ENCODE data around the gene ZFC3H1. TPM values are rescaled to one million over a fixed set of nuclear protein-coding genes. Genes with fewer than 3 reads are reported as not detected.
A peak's percentile ranks its signal among the peaks of the same experiment; 100 is the strongest.

ZFC3H1 gene
- total and polyA plus RNA-seq, 7 experiments from 2014 or later, result 26.3 to 147 (median 122) TPM

DNA sequence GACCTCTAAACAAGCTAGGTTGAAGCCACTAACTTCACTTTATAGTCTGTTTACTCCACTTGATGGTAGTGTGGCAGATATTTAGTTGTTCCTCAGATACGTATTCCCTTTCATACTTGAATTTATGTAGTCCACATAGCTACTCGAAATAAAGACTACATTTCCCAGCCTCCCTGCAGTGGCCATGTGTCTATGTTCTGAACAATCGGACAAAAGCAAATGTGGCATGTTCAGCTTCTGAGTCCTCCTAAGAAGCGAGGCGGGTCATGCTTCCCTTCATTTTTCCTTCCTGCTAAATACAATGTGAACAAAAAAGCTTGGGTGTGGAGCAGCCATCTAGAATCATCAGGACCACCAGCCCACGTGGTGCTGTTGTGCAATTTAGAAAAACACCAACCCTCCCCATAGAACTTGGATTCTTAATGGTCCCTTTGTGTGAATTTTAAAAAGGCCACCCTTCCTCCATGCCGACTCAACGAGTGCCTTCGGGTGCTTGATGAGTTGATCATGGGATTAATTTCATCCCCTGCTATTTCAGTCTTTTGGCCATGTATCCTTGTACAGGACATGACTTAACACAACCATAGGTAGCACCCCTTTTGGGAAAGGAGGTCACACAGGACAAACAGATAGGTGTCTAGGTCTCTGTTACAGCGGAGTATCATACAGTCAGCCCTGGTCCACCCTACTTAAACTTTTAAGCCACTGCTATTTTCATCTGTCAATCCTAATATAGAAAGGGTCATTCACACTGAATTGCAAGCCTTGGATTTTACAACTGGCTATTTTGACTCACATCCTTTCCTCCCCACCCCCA lies 60.7 kb downstream of the ZFC3H1 start:
- CTCF ChIA-PET, result interaction anchor here (0.6 kb wide), 1 partner anchor 828 kb away, joined by 4 read pairs; no protein-coding TSS in a partner anchor

DNA sequence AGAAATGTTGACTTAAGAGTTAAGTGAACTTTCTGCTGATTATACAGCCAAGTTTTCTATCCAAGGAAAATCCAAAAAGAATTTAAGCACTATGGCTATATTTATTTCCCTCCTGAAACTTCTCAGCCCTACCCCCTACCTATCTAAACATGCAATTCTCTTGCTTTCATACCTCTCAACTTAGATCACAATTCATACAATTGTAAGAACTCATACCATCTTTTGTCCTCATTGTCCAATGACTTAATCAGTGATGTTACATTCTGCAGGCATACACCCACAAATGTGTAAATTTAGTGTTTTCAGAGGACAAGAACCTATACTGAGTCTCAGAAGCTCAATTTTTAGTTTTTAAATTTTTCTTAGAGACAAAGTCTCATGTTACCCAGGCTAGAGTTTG lies 62.1 kb downstream of the ZFC3H1 start:
- POLR2A ChIA-PET, result no interaction called here
- Mint-ChIP-seq H3K27ac (peak overlapping the region in 2 of 9 donors; percentile 25 to 38), H3K4me3 (no peak overlapping the region), H3K4me1 (peaks cover 0 to 3% (median 0%) of the 10 kb centered on the region in 7 donors), H3K9me3 (peaks cover 0 to 4% (median 0%) of the 10 kb centered on the region in 11 donors), H3K27me3 (peaks cover 0 to 13% (median 0%) of the 10 kb centered on the region in 5 donors), H3K36me3 (peaks cover 0 to 9% (median 5%) of the 10 kb centered on the region in 5 donors)
- Histone ChIP-seq H3K36me3 (ENCODE audit: control insufficient read depth in 2 of 3, insufficient read depth in 3 of 3, low read length in 3 of 3) (peaks cover 0 to 3% (median 0%) of the 10 kb centered on the region in 3 experiments), H3K9me3 (ENCODE audit: control insufficient read depth in 2 of 3, low read length in 3 of 3) (no peaks in the 10 kb centered on the region), H3K27me3 (ENCODE audit: control insufficient read depth in 2 of 2, insufficient read depth in 2 of 2, low read length in 2 of 2) (no peaks in the 10 kb centered on the region), H3K27ac (ENCODE audit: low read depth, low read length) (no peak overlapping the region), H3K4me1 (ENCODE audit: control insufficient read depth in 2 of 2, insufficient read depth in 2 of 2, low read length in 2 of 2) (no peaks in the 10 kb centered on the region), H3K4me3 (ENCODE audit: low read length) (no peak overlapping the region)
- intact Hi-C loops (cut with micrococcal nuclease), result no loop called here
- CTCF ChIA-PET, result interaction anchor here (0.6 kb wide), 1 partner anchor 146 kb away, joined by 5 read pairs; no protein-coding TSS in a partner anchor
- DNase-seq (no peak), ATAC-seq (no peak)

More for the DNA sequence above, 60.7 kb downstream of the ZFC3H1 start:
- Histone ChIP-seq H3K27ac (ENCODE audit: low read depth, low read length) (no peak overlapping the region), H3K4me3 (ENCODE audit: low read length) (no peak overlapping the region), H3K4me1 (ENCODE audit: control insufficient read depth in 2 of 2, insufficient read depth in 2 of 2, low read length in 2 of 2) (no peaks in the 10 kb centered on the region), H3K27me3 (ENCODE audit: control insufficient read depth in 2 of 2, insufficient read depth in 2 of 2, low read length in 2 of 2) (no peaks in the 10 kb centered on the region), H3K36me3 (ENCODE audit: control insufficient read depth in 2 of 3, insufficient read depth in 3 of 3, low read length in 3 of 3) (peaks cover 0 to 9% (median 4%) of the 10 kb centered on the region in 3 experiments), H3K9me3 (ENCODE audit: control insufficient read depth in 2 of 3, low read length in 3 of 3) (no peaks in the 10 kb centered on the region)
- Mint-ChIP-seq H3K36me3 (peaks cover 0 to 20% (median 14%) of the 10 kb centered on the region in 5 donors), H3K4me1 (peaks cover 0 to 10% (median 0%) of the 10 kb centered on the region in 7 donors), H3K9me3 (peaks cover 0 to 4% (median 0%) of the 10 kb centered on the region in 11 donors), H3K27me3 (peaks cover 0 to 7% (median 0%) of the 10 kb centered on the region in 5 donors), H3K4me3 (no peak overlapping the region), H3K27ac (peak overlapping the region in 6 of 9 donors; percentile 8 to 59 (median 49))
- ATAC-seq, result no peak
- POLR2A ChIA-PET, result no interaction called here
- intact Hi-C loops (cut with micrococcal nuclease), result no loop called here
- no peak for DNase-seq

DNA sequence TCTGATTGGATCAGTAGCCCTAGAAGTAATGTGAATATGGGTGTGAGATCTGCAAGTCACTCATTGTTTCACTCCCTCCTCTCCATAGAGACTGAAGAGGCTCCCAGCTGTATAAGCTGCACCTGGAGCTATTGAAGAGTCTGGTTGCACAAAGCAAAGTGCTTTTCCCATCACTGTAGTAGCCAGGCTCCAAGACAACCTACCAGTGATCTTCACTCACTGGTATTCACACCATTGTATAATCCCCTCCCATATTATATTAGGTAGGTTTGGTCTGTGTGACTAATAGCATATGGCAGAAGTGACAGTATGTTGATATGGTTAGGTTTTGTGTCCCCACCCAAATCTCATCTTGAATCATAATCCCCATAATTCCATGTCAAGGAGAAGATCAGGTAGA lies 64.4 kb downstream of the ZFC3H1 start:
- CTCF ChIA-PET, result no interaction called here

DNA sequence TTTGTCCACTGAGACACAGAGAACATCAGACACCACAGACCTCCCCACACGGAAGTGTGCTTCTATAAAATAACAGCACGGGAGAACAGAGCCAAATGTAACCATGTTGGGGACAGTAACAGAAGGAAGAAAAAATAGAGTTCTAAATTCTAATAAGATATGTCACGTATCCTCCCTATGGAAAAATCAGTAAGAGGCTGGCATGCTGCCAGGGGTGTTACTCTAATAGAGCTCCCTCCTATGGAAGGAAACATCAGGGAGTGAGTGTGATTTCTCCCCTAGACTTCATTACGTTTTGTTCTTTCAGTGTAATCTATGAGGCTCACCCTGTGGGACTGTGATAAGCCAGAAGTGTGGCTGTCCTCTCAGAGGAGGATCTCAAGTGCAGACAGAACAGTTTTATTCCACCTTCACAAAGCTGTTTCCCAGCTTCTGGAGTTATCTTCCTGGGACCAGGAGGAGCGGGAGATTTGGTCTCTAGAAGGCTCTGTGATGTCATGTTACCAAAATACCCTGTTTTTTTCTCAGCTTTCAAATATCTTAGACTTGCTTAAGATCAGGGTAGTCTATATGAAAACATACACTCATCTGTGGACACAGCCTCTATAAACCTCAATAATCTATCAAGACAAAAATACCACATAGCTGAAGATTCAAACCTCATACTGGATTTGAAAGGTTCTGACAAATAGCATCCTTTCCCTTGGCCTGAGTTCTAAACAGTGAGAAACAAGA lies 69.3 kb downstream of the ZFC3H1 start:
- Histone ChIP-seq H3K4me1 (ENCODE audit: control insufficient read depth in 2 of 2, insufficient read depth in 2 of 2, low read length in 2 of 2) (no peaks in the 10 kb centered on the region), H3K27me3 (ENCODE audit: control insufficient read depth in 2 of 2, insufficient read depth in 2 of 2, low read length in 2 of 2) (no peaks in the 10 kb centered on the region), H3K27ac (ENCODE audit: low read depth, low read length) (no peak overlapping the region), H3K9me3 (ENCODE audit: control insufficient read depth in 2 of 3, low read length in 3 of 3) (no peaks in the 10 kb centered on the region), H3K4me3 (ENCODE audit: low read length) (no peak overlapping the region), H3K36me3 (ENCODE audit: control insufficient read depth in 2 of 3, insufficient read depth in 3 of 3, low read length in 3 of 3) (no peaks in the 10 kb centered on the region)
- ATAC-seq, result no peak
- H3K4me1 Mint-ChIP-seq, result peaks cover 0 to under 1% (median 0%) of the 10 kb centered on the region in 7 donors
- H3K27me3 Mint-ChIP-seq, result peaks cover 35 to 44% (median 38%) of the 10 kb centered on the region in 5 donors
- H3K9me3 Mint-ChIP-seq, result peaks cover 0 to under 1% (median 0%) of the 10 kb centered on the region in 11 donors
- H3K36me3 Mint-ChIP-seq, result no peaks in the 10 kb centered on the region
- POLR2A ChIA-PET, result no interaction called here
- CTCF ChIA-PET, result interaction anchor here (0.7 kb wide), 1 partner anchor 1715 kb away, joined by 3 read pairs; no protein-coding TSS in a partner anchor
- H3K4me3 Mint-ChIP-seq, result no peak overlapping the region
- no peak overlapping the region for H3K27ac Mint-ChIP-seq
- intact Hi-C loops (cut with micrococcal nuclease), result no loop called here
- no peak for DNase-seq

More for the DNA sequence above, 64.4 kb downstream of the ZFC3H1 start:
- Histone ChIP-seq H3K27ac (ENCODE audit: low read depth, low read length) (no peak overlapping the region), H3K4me3 (ENCODE audit: low read length) (no peak overlapping the region), H3K4me1 (ENCODE audit: control insufficient read depth in 2 of 2, insufficient read depth in 2 of 2, low read length in 2 of 2) (no peaks in the 10 kb centered on the region), H3K27me3 (ENCODE audit: control insufficient read depth in 2 of 2, insufficient read depth in 2 of 2, low read length in 2 of 2) (no peaks in the 10 kb centered on the region), H3K36me3 (ENCODE audit: control insufficient read depth in 2 of 3, insufficient read depth in 3 of 3, low read length in 3 of 3) (no peaks in the 10 kb centered on the region), H3K9me3 (ENCODE audit: control insufficient read depth in 2 of 3, low read length in 3 of 3) (no peaks in the 10 kb centered on the region)
- no peak for DNase-seq
- H3K9me3 Mint-ChIP-seq, result peaks cover 0 to 4% (median 0%) of the 10 kb centered on the region in 11 donors
- H3K4me3 Mint-ChIP-seq, result no peak overlapping the region
- ATAC-seq, result no peak
- POLR2A ChIA-PET, result no interaction called here
- no peaks in the 10 kb centered on the region for H3K36me3 Mint-ChIP-seq
- intact Hi-C loops (cut with micrococcal nuclease), result no loop called here
- H3K27ac Mint-ChIP-seq, result no peak overlapping the region
- peaks cover under 1 to 26% (median 9%) of the 10 kb centered on the region in 5 donors for H3K27me3 Mint-ChIP-seq
- H3K4me1 Mint-ChIP-seq, result no peaks in the 10 kb centered on the region

DNA sequence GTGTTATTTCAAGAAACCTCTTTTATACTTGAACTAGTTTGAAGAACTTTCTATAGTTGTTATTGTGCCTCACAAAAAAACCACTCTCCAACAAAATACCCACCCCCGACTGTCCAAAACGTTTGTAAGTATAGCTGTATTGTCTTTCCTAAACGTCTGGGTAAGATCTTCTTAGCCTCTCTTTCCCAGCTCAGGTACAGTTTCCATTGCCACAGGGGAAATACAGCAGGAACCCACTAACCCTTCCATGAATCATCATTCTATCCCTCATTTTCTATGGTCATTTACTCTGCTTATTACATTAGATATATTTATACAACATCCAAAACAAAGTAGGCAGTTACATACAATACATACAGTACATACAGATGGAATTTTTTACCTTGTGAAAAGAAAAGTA lies 70.8 kb downstream of the ZFC3H1 start:
- H3K9me3 Mint-ChIP-seq, result no peaks in the 10 kb centered on the region
- peaks cover 0 to 2% (median 0%) of the 10 kb centered on the region in 7 donors for H3K4me1 Mint-ChIP-seq
- H3K27me3 Mint-ChIP-seq, result peaks cover 30 to 45% (median 39%) of the 10 kb centered on the region in 5 donors
- Histone ChIP-seq H3K36me3 (ENCODE audit: control insufficient read depth in 2 of 3, insufficient read depth in 3 of 3, low read length in 3 of 3) (no peaks in the 10 kb centered on the region), H3K27me3 (ENCODE audit: control insufficient read depth in 2 of 2, insufficient read depth in 2 of 2, low read length in 2 of 2) (no peaks in the 10 kb centered on the region), H3K9me3 (ENCODE audit: control insufficient read depth in 2 of 3, low read length in 3 of 3) (no peaks in the 10 kb centered on the region), H3K4me1 (ENCODE audit: control insufficient read depth in 2 of 2, insufficient read depth in 2 of 2, low read length in 2 of 2) (no peaks in the 10 kb centered on the region), H3K27ac (ENCODE audit: low read depth, low read length) (no peak overlapping the region), H3K4me3 (ENCODE audit: low read length) (no peak overlapping the region)
- no peaks in the 10 kb centered on the region for H3K36me3 Mint-ChIP-seq
- intact Hi-C loops (cut with micrococcal nuclease), result no loop called here
- POLR2A ChIA-PET, result no interaction called here
- CTCF ChIA-PET, result no interaction called here
- ATAC-seq (no peak), DNase-seq (no peak)
- no peak overlapping the region for H3K27ac Mint-ChIP-seq
- no peak overlapping the region for H3K4me3 Mint-ChIP-seq

DNA sequence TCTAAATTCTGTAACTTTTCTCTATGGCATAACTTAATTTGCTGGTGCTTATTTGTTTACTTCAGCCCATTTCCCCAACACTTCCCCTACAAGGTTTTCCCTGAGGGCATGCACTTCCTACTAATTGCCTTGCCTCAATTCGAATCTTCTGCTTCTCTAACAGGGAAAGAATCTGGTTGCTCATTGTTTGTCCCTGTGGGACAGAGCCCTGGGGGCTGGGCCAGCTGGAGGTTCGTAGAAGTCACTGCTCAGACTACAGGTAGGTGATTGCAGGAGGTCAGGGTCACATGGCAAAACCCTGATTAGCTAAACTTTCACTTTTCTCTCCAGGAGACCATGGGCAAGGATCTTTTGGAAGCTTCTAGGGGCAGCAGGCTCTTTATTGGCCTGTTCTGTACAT lies 72.0 kb downstream of the ZFC3H1 start:
- Histone ChIP-seq H3K27ac (ENCODE audit: low read depth, low read length) (no peak overlapping the region), H3K4me1 (ENCODE audit: control insufficient read depth in 2 of 2, insufficient read depth in 2 of 2, low read length in 2 of 2) (no peaks in the 10 kb centered on the region), H3K27me3 (ENCODE audit: control insufficient read depth in 2 of 2, insufficient read depth in 2 of 2, low read length in 2 of 2) (no peaks in the 10 kb centered on the region), H3K4me3 (ENCODE audit: low read length) (no peak overlapping the region), H3K9me3 (ENCODE audit: control insufficient read depth in 2 of 3, low read length in 3 of 3) (no peaks in the 10 kb centered on the region), H3K36me3 (ENCODE audit: control insufficient read depth in 2 of 3, insufficient read depth in 3 of 3, low read length in 3 of 3) (no peaks in the 10 kb centered on the region)
- no peaks in the 10 kb centered on the region for H3K9me3 Mint-ChIP-seq
- no peak for ATAC-seq
- CTCF ChIA-PET, result no interaction called here
- H3K27ac Mint-ChIP-seq, result peak overlapping the region in 1 of 9 donors; percentile 63
- peaks cover 24 to 48% (median 45%) of the 10 kb centered on the region in 5 donors for H3K27me3 Mint-ChIP-seq
- no peak for DNase-seq
- POLR2A ChIA-PET, result no interaction called here
- intact Hi-C loops (cut with micrococcal nuclease), result no loop called here
- no peak overlapping the region for H3K4me3 Mint-ChIP-seq
- no peaks in the 10 kb centered on the region for H3K36me3 Mint-ChIP-seq
- peaks cover 0 to 2% (median 0%) of the 10 kb centered on the region in 7 donors for H3K4me1 Mint-ChIP-seq

Measured in naive thymus-derived CD4-positive, alpha-beta T cell (primary cell).